HG03558 (cell line): ENCODE data around the gene CEP162.
"Not testable (repeated sequence)": the region's sequence is repeated elsewhere in the genome, so short reads cannot be mapped to it uniquely, and the experiment has no call there.

ENCODE experiments used
- ATAC-seq: cut with Tn5 transposase; IDR thresholded peaks from one replicate; pipeline ENCODE4 v1.9.1; 2021; ENCODE audit warnings: moderate number of reproducible peaks; ENCODE audit not compliant: unreplicated experiment; ENCODE audit errors: extremely low read depth

The CEP162 gene

GRCh38 chr6:84093441-84094435 is 133.7 kb downstream of the CEP162 start:
- no peak for ATAC-seq

DNA sequence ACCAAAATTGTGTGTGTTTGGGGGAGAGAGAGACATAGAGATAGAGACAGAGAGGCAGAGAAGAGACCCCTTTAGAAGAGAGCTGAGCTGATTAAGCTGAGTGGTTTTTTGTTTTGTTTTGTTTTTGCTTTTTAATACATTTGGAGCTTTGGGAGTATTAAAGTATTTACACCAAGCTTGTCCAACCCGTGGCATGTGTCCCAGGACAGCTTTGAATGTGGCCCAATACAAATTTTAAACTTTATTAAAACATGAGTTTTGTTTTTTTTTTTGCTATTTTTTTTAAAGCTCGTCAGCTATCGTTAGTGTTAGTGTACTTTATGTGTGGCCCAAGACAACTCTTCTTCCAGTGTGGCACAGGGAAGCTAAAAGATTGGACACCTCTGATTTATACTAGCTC is 137.9 kb downstream of the CEP162 start:
- ATAC-seq, result no peak

- ATAC-seq, result no peak
Observed at GRCh38 chr6:84089081-84089480, 138.4 kb downstream of the CEP162 start.

GRCh38 chr6:84086545-84087429 is 140.7 kb downstream of the CEP162 start:
- ATAC-seq, result no peak

- no peak for ATAC-seq
Observed at GRCh38 chr6:84086056-84086455, 141.4 kb downstream of the CEP162 start.

- not testable (repeated sequence) for ATAC-seq
Observed at GRCh38 chr6:84084705-84085104, 142.7 kb downstream of the CEP162 start.

GRCh38 chr6:84082689-84083265 is 144.7 kb downstream of the CEP162 start:
- no peak for ATAC-seq

- no peak for ATAC-seq
Observed at GRCh38 chr6:84081222-84081621, 146.2 kb downstream of the CEP162 start.

GRCh38 chr6:84078335-84078734 is 149.1 kb downstream of the CEP162 start:
- ATAC-seq, result no peak

DNA sequence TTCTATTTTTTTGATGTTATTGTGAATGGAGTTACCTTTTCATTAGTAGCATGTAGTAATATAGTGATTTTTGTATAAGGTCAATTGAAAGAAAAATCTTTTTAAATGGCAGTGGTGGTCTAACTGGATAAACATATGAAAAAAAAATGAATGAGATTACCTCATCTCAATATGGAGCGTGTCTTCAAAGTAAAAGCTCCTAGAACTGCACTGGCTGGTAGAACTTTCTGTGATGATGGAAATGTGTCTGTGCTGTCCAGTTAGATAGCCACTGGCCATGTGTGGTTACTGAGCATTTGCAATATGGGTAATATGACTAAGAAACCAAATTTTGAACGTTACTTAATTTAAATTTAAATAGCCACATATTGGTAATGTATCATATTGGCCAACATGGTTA is 149.8 kb downstream of the CEP162 start:
- ATAC-seq, result no peak

DNA sequence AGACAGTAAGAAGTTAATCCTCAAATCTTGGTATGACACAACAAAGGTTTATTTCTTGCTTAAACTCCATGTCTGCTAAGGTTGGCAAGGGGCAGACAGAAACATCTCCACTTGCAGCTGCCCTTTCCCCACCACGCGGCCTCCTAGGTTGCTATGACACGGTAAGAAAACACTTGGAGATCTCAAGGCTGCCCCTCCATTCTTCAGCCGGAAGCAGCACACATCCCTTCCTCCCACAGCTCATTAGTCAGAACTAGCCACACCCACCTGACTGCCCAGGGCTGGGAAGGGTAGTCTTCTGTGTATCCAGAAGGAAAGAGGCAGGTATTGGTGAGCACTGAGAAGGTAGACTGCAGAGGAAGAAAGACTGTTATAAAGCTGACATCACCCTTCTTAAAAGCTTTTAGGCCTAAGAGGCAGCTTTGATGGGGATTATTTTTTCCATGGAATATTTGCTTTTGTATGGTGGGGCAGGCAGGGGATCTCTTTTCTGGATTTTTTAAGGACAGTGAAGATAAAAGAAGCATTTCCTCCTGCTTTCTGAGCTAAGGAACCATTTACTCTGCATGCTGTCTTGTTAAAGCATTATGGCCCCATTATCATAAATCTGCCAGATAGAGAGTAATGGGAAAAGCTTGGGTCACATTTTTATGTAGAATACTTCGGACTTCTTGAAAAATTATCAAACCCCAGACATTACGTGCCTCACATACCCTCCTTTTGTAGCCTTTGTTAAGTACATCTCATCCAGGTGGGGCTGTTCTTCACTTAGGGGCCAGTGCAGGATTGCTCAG is 152.3 kb downstream of the CEP162 start:
- no peak for ATAC-seq
